HepG2 (cell line): Measurements from ENCODE around the gene OPTN.
A peak's percentile ranks its signal among the peaks of the same experiment; 100 is the strongest.

Source experiments
- CHD4 ChIP-seq: fragments of 200-600 bp; sonication (generic); IDR thresholded peaks from 2 replicates; pipeline ENCODE4 v1.7.0; 2017; ENCODE audit warnings: mild to moderate bottlenecking, low read length, borderline replicate concordance
- ELF3 ChIP-seq: IDR thresholded peaks from 2 replicates; pipeline ENCODE4 v1.6.1; 2016; ENCODE audit warnings: missing genetic modification reagents, missing compliant biosample characterization
- FOXA3 ChIP-seq: IDR thresholded peaks from 2 replicates; pipeline ENCODE4 v1.6.1; 2016; ENCODE audit warnings: missing genetic modification reagents, missing compliant biosample characterization
- POLR2A ChIP-seq, 2 experiments: IDR thresholded peaks; 2 replicates each; pipeline ENCODE4 v1.6.1; 2011; ENCODE audit warnings: low read depth in 2 of 2, low read length in 2 of 2, mild to moderate bottlenecking in 1 of 2, moderate library complexity in 1 of 2; ENCODE audit not compliant: insufficient read depth in 1 of 2
- RAD21 ChIP-seq: fragments of 450-650 bp; formaldehyde crosslinking; IDR thresholded peaks from 2 replicates; pipeline ENCODE4 v1.5.0; 2020; ENCODE audit warnings: mild to moderate bottlenecking
- SP1 ChIP-seq, 2 experiments: fragments of 450-650 bp in 1 of 2; sonication (generic) in 1 of 2; formaldehyde crosslinking in 1 of 2; IDR thresholded peaks; 2 replicates each; pipeline versions ENCODE4 v1.4.0 to v1.6.1; 2016 to 2020; ENCODE audit warnings: missing genetic modification reagents in 1 of 2
- ZNF629 ChIP-seq: sonication (generic); formaldehyde crosslinking; conservative IDR thresholded peaks from 2 replicates; pipeline ENCODE4 v1.5.0; 2020; ENCODE audit warnings: missing genetic modification reagents
- TF ChIP-seq, protein P1 (sequence below): sonication (generic); formaldehyde crosslinking; conservative IDR thresholded peaks from 2 replicates; pipeline ENCODE4 v1.4.0; 2020; ENCODE audit warnings: missing genetic modification reagents
- TF ChIP-seq, protein P2 (sequence below): sonication (generic); formaldehyde crosslinking; IDR thresholded peaks from 2 replicates; pipeline ENCODE4 v1.5.0; 2020; ENCODE audit warnings: mild to moderate bottlenecking, missing genetic modification reagents, moderate library complexity

DNA sequence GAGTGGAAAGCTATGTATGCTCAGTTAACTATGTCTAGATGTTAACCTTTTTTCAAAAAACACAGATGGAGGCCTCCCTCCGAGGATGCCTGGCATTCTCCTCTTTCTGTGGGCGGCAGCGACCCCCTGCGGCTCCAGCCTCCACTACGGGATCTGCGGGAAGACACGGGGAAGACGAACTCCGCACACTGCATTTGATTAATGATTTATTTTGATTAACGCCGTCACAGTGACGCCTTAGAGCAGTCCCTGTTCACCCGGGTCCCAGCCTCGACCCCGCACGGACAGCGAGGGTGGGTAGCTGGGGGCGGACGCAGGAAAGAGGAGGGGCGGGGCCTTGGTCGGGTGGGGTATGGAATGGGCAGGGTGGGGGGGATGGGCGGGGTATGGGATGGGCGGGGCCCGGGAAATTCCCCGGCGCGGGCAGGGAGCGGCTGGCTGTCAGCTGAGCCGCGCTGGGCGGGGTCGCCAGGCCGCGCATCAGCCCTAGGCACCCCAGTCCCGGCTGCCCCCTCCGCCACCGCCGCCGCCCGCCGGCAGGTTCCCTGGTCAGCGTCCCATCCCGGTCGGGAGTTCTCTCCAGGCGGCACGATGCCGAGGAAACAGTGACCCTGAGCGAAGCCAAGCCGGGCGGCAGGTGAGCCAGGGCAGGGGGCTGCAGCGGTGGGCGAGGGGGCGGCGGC lies at the start of gene OPTN:
- TF ChIP-seq CHD4 = no peak
- no peak for TF ChIP-seq FOXA3
- no peak for TF ChIP-seq SP1 (IDR thresholded peaks at IDR 0.05)
- TF ChIP-seq SP1 (CRISPR knock-in tag; IDR thresholded peaks at IDR 0.05) = no peak; the same call in 1 of the 2 replicates
- TF ChIP-seq, protein P1, sequence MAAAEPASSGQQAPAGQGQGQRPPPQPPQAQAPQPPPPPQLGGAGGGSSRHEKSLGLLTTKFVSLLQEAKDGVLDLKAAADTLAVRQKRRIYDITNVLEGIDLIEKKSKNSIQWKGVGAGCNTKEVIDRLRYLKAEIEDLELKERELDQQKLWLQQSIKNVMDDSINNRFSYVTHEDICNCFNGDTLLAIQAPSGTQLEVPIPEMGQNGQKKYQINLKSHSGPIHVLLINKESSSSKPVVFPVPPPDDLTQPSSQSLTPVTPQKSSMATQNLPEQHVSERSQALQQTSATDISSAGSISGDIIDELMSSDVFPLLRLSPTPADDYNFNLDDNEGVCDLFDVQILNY = no peak
- peak; percentile 44; the same call in 1 of the 2 replicates for TF ChIP-seq RAD21
- TF ChIP-seq POLR2A (IDR thresholded peaks at IDR 0.05; ENCODE audit: insufficient read depth in 1 of 2, low read depth in 2 of 2, low read length in 2 of 2) = 0 out of 4 replicates have a peak, but pooled peaks of 1 of the 2 experiments have one; percentile 33
- TF ChIP-seq ELF3 (CRISPR knock-in tag) = no peak
- no peak for TF ChIP-seq ZNF629 (CRISPR knock-in tag)
- TF ChIP-seq, protein P2, sequence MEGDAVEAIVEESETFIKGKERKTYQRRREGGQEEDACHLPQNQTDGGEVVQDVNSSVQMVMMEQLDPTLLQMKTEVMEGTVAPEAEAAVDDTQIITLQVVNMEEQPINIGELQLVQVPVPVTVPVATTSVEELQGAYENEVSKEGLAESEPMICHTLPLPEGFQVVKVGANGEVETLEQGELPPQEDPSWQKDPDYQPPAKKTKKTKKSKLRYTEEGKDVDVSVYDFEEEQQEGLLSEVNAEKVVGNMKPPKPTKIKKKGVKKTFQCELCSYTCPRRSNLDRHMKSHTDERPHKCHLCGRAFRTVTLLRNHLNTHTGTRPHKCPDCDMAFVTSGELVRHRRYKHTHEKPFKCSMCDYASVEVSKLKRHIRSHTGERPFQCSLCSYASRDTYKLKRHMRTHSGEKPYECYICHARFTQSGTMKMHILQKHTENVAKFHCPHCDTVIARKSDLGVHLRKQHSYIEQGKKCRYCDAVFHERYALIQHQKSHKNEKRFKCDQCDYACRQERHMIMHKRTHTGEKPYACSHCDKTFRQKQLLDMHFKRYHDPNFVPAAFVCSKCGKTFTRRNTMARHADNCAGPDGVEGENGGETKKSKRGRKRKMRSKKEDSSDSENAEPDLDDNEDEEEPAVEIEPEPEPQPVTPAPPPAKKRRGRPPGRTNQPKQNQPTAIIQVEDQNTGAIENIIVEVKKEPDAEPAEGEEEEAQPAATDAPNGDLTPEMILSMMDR (CRISPR knock-in tag) = peak; percentile 87
